Measurements from ENCODE around the gene ACOXL.

DNA sequence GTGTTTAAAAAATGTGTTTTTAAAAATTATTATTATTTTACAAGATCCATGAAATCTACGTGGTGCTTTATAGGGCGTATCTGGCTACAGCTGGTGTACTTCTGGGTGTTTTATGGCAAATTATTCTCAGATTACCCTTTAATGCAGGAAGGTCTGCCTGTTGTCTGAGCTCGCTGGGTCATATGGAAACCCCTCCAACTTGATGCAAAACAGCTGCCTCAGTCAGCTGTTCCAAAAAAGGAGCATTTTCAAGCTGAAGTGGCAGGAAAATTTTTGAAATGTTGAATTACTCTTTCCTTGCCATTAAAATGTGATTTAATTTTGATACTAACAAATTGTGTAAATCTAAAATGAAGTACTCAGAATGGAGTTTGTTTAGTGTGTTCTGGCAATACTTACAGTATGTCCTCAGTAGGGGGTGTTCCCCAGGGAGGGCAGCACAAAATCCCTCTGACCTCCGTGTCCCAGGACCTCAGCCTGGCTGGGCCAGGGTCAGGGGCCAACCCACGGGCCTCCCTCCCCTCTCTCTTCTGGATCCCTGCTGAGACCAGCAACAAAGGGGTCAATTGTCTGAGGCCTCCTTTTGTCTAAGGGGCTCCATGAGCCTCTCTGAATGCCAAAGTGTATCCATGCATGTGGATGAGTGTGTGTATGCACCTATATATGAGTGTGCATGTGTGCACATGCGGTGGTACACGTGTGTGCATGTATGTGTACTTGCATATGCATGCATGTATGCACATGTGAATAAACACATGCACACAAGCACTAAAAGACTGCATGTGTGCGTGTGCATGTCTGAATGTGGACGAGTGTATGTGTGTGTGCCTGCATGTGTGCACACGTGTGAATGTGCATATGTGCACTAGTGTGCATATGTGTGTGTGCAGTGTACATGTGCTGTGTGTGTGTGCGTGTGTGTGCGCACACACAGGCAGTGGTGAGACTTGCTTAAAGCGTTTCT, 105.4 kb downstream of the ACOXL start:
- TF ChIP-seq, protein P1, sequence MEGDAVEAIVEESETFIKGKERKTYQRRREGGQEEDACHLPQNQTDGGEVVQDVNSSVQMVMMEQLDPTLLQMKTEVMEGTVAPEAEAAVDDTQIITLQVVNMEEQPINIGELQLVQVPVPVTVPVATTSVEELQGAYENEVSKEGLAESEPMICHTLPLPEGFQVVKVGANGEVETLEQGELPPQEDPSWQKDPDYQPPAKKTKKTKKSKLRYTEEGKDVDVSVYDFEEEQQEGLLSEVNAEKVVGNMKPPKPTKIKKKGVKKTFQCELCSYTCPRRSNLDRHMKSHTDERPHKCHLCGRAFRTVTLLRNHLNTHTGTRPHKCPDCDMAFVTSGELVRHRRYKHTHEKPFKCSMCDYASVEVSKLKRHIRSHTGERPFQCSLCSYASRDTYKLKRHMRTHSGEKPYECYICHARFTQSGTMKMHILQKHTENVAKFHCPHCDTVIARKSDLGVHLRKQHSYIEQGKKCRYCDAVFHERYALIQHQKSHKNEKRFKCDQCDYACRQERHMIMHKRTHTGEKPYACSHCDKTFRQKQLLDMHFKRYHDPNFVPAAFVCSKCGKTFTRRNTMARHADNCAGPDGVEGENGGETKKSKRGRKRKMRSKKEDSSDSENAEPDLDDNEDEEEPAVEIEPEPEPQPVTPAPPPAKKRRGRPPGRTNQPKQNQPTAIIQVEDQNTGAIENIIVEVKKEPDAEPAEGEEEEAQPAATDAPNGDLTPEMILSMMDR (IDR thresholded peaks at IDR 0.05): no peak
- TF ChIP-seq POLR2A (IDR thresholded peaks at IDR 0.05): no peak
